ENCODE data around the gene PDE4D. TPM values are rescaled to one million over a fixed set of nuclear protein-coding genes. Genes with fewer than 3 reads are reported as not detected.

Gene PDE4D
- polyA plus RNA-seq, 1 donor (not counting 4 experiments of a cell fraction or from before 2014, with no cell fraction given) = 3.6 TPM

GRCh38 chr5:59491945-59492344, 401.6 kb downstream of the PDE4D start:
- FAIRE-seq = no peak
- no peaks in the 10 kb centered on the region for H3K9me1 ChIP-seq (ENCODE audit: control insufficient read depth, extremely low read depth, insufficient read depth, low read length)
- H2AFZ ChIP-seq (ENCODE audit: control insufficient read depth, low read length) = no peak overlapping the region
- H3K27ac ChIP-seq (ENCODE audit: control insufficient read depth, insufficient read depth, low read length) = no peak overlapping the region
- H3K4me3 ChIP-seq (ENCODE audit: control insufficient read depth in 2 of 3, extremely low read depth in 1 of 3, insufficient read depth in 2 of 3, low read depth in 1 of 3, low read length in 3 of 3) = no peak overlapping the region
- no peaks in the 10 kb centered on the region for H3K36me3 ChIP-seq (ENCODE audit: control insufficient read depth in 2 of 2, extremely low read depth in 1 of 2, insufficient read depth in 2 of 2, low read length in 2 of 2)
- H3K4me1 ChIP-seq (ENCODE audit: control insufficient read depth, extremely low read depth, insufficient read depth, low read length) = no peaks in the 10 kb centered on the region
- no peak overlapping the region for H3K9ac ChIP-seq (ENCODE audit: control insufficient read depth, extremely low read depth, insufficient read depth, low read length)
- H3K79me2 ChIP-seq (ENCODE audit: control insufficient read depth, insufficient read depth, low read length) = no peaks in the 10 kb centered on the region
- H4K20me1 ChIP-seq (ENCODE audit: control insufficient read depth, extremely low read depth, insufficient read depth, low read length) = no peaks in the 10 kb centered on the region
- DNase-seq (ENCODE audit: low read depth, low spot score) = no peak
- H3K4me2 ChIP-seq (ENCODE audit: control insufficient read depth, extremely low read depth, insufficient read depth, low read depth, low read length) = no peak overlapping the region
- dilution Hi-C loops (cut with MboI; ENCODE audit: extremely low pct_ligation_motif_present, low sequenced_read_pairs) = no loop called here
- H3K9me3 ChIP-seq (ENCODE audit: control insufficient read depth, low read depth, low read length) = no peaks in the 10 kb centered on the region
- no peaks in the 10 kb centered on the region for H3K27me3 ChIP-seq (ENCODE audit: control insufficient read depth, extremely low read depth, insufficient read depth, low read length)
- TF ChIP-seq CTCF (optimal IDR thresholded peaks at IDR 0.05 in 1 of 3, IDR thresholded peaks at IDR 0.05 in 1 of 3, conservative IDR thresholded peaks at IDR 0.05 in 1 of 3; ENCODE audit: extremely low read depth in 1 of 3, insufficient read depth in 2 of 3, low read length in 3 of 3) (no peak), EZH2 (IDR thresholded peaks at IDR 0.05; ENCODE audit: low read length) (no peak)

DNA sequence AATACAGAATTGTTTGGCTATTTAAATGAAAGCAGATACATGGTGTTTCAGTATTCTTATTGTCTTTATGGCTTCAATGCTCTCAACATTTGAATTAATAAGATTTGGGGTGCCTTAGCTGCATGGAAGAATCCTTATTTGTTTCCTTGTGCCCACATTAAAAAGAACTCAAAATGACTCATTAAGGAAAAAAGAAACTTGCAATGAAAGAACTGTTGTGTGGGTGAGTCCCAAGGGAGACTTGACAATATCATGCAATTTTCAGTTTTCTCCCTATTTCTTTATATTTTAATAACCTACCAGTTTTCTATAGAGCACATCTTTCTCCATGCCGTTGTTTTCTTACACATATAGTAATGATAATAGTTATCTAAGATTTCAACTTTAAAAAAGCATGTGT, 404.0 kb downstream of the PDE4D start:
- no peaks in the 10 kb centered on the region for H3K9me3 ChIP-seq (ENCODE audit: control insufficient read depth, low read depth, low read length)
- no peak overlapping the region for H3K27ac ChIP-seq (ENCODE audit: control insufficient read depth, insufficient read depth, low read length)
- TF ChIP-seq EZH2 (IDR thresholded peaks at IDR 0.05; ENCODE audit: low read length) (no peak), CTCF (optimal IDR thresholded peaks at IDR 0.05 in 1 of 3, IDR thresholded peaks at IDR 0.05 in 1 of 3, conservative IDR thresholded peaks at IDR 0.05 in 1 of 3; ENCODE audit: extremely low read depth in 1 of 3, insufficient read depth in 2 of 3, low read length in 3 of 3) (no peak)
- H3K9me1 ChIP-seq (ENCODE audit: control insufficient read depth, extremely low read depth, insufficient read depth, low read length) = no peaks in the 10 kb centered on the region
- H3K79me2 ChIP-seq (ENCODE audit: control insufficient read depth, insufficient read depth, low read length) = no peaks in the 10 kb centered on the region
- DNase-seq (ENCODE audit: low read depth, low spot score) (no peak), FAIRE-seq (no peak)
- H4K20me1 ChIP-seq (ENCODE audit: control insufficient read depth, extremely low read depth, insufficient read depth, low read length) = no peaks in the 10 kb centered on the region
- H3K4me2 ChIP-seq (ENCODE audit: control insufficient read depth, extremely low read depth, insufficient read depth, low read depth, low read length) = no peak overlapping the region
- H3K4me3 ChIP-seq (ENCODE audit: control insufficient read depth in 2 of 3, extremely low read depth in 1 of 3, insufficient read depth in 2 of 3, low read depth in 1 of 3, low read length in 3 of 3) = no peak overlapping the region
- H3K4me1 ChIP-seq (ENCODE audit: control insufficient read depth, extremely low read depth, insufficient read depth, low read length) = peaks cover 16% of the 10 kb centered on the region
- H3K36me3 ChIP-seq (ENCODE audit: control insufficient read depth in 2 of 2, extremely low read depth in 1 of 2, insufficient read depth in 2 of 2, low read length in 2 of 2) = no peaks in the 10 kb centered on the region
- H3K9ac ChIP-seq (ENCODE audit: control insufficient read depth, extremely low read depth, insufficient read depth, low read length) = no peak overlapping the region
- dilution Hi-C loops (cut with MboI; ENCODE audit: extremely low pct_ligation_motif_present, low sequenced_read_pairs) = no loop called here
- no peaks in the 10 kb centered on the region for H3K27me3 ChIP-seq (ENCODE audit: control insufficient read depth, extremely low read depth, insufficient read depth, low read length)
- no peak overlapping the region for H2AFZ ChIP-seq (ENCODE audit: control insufficient read depth, low read length)
